DND-41 (cell line): ENCODE measurements around the gene GMPR.

Source experiments
- EZH2 ChIP-seq: IDR thresholded peaks from 3 replicates; pipeline ENCODE4 v1.6.1; 2012; ENCODE audit warnings: borderline replicate concordance, low read depth, mild to moderate bottlenecking, moderate library complexity, low read length, inconsistent platforms; ENCODE audit not compliant: severe bottlenecking
- TF ChIP-seq, protein P1 (sequence below): IDR thresholded peaks from 2 replicates; pipeline ENCODE4 v1.5.1; 2012; ENCODE audit warnings: borderline replicate concordance, low read length, moderate library complexity, mild to moderate bottlenecking; ENCODE audit not compliant: poor library complexity, severe bottlenecking; ENCODE audit errors: extremely low read depth

DNA sequence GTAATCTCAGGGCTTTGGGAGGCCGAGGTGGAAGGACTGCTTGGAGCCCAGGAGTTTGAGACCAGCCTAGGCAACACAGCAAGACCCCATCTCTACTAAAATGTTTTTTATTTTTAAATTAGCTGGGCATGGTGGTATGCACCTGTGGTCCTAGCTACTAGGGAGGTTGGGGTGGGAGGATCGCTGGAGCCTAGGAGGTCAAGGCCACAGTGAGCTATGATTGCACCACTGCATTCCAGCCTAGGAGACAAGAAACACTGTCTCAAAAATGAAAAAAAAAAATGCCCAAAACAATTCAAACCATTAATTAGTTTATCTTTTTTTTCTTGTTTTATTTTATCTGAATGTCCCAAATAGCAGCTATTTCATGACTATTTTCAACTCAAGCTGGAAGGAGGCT is 85.8 kb downstream of the GMPR start:
- TF ChIP-seq, protein P1, sequence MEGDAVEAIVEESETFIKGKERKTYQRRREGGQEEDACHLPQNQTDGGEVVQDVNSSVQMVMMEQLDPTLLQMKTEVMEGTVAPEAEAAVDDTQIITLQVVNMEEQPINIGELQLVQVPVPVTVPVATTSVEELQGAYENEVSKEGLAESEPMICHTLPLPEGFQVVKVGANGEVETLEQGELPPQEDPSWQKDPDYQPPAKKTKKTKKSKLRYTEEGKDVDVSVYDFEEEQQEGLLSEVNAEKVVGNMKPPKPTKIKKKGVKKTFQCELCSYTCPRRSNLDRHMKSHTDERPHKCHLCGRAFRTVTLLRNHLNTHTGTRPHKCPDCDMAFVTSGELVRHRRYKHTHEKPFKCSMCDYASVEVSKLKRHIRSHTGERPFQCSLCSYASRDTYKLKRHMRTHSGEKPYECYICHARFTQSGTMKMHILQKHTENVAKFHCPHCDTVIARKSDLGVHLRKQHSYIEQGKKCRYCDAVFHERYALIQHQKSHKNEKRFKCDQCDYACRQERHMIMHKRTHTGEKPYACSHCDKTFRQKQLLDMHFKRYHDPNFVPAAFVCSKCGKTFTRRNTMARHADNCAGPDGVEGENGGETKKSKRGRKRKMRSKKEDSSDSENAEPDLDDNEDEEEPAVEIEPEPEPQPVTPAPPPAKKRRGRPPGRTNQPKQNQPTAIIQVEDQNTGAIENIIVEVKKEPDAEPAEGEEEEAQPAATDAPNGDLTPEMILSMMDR: no peak
- TF ChIP-seq EZH2: no peak
